ENCODE data around the gene DNAH14.

The DNAH14 gene

GRCh38 chr1:225409051-225409450 lies 479.6 kb downstream of the DNAH14 start:
- no peak for DNase-seq (ENCODE audit: low read depth)

GRCh38 chr1:225410036-225410435 lies 480.6 kb downstream of the DNAH14 start:
- DNase-seq (ENCODE audit: low read depth) = no peak

- DNase-seq (ENCODE audit: low read depth) = no peak
Measured at GRCh38 chr1:225412321-225412720, 482.8 kb downstream of the DNAH14 start.

- no peak for DNase-seq (ENCODE audit: low read depth)
Measured at GRCh38 chr1:225412803-225413351, 483.4 kb downstream of the DNAH14 start.

GRCh38 chr1:225413708-225414375 lies 484.4 kb downstream of the DNAH14 start:
- DNase-seq (ENCODE audit: low read depth) = no peak

GRCh38 chr1:225415307-225415706 lies 485.8 kb downstream of the DNAH14 start:
- DNase-seq (ENCODE audit: low read depth) = no peak

GRCh38 chr1:225415967-225416745 lies 486.7 kb downstream of the DNAH14 start:
- no peak for DNase-seq (ENCODE audit: low read depth)

GRCh38 chr1:225418059-225418458 lies 488.6 kb downstream of the DNAH14 start:
- DNase-seq (ENCODE audit: low read depth) = no peak

- no peak for DNase-seq (ENCODE audit: low read depth)
Measured at GRCh38 chr1:225418598-225418997, 489.1 kb downstream of the DNAH14 start.

- no peak for DNase-seq (ENCODE audit: low read depth)
Measured at GRCh38 chr1:225422031-225422605, 492.6 kb downstream of the DNAH14 start.

GRCh38 chr1:225422795-225423517 lies 493.5 kb downstream of the DNAH14 start:
- no peak for DNase-seq (ENCODE audit: low read depth)

- DNase-seq (ENCODE audit: low read depth) = no peak
Measured at GRCh38 chr1:225423518-225423855, 494.0 kb downstream of the DNAH14 start.

- no peak for DNase-seq (ENCODE audit: low read depth)
Measured at GRCh38 chr1:225424562-225425200, 495.2 kb downstream of the DNAH14 start.

- DNase-seq (ENCODE audit: low read depth) = no peak
Measured at GRCh38 chr1:225425201-225425786, 495.8 kb downstream of the DNAH14 start.

GRCh38 chr1:225426395-225427234 lies 497.1 kb downstream of the DNAH14 start:
- no peak for DNase-seq (ENCODE audit: low read depth)

- DNase-seq (ENCODE audit: low read depth) = peak; percentile 22
Measured at GRCh38 chr1:225427235-225428067, 498.0 kb downstream of the DNAH14 start, which contains the start of gene LBR. TSS of gene LBR (minus strand) at chr1:225428038. CDS start at chr1:225424075, 3,963 bp downstream.

GRCh38 chr1:225428068-225428880 lies 498.8 kb downstream of the DNAH14 start:
- peak; percentile 88 for DNase-seq (ENCODE audit: low read depth)

GRCh38 chr1:225428881-225429455 lies 499.5 kb downstream of the DNAH14 start:
- DNase-seq (ENCODE audit: low read depth) = no peak
